ENCODE results near the gene SLC12A6.
"Not testable (repeated sequence)": the region's sequence is repeated elsewhere in the genome, so short reads cannot be mapped to it uniquely, and the experiment has no call there.

DNA sequence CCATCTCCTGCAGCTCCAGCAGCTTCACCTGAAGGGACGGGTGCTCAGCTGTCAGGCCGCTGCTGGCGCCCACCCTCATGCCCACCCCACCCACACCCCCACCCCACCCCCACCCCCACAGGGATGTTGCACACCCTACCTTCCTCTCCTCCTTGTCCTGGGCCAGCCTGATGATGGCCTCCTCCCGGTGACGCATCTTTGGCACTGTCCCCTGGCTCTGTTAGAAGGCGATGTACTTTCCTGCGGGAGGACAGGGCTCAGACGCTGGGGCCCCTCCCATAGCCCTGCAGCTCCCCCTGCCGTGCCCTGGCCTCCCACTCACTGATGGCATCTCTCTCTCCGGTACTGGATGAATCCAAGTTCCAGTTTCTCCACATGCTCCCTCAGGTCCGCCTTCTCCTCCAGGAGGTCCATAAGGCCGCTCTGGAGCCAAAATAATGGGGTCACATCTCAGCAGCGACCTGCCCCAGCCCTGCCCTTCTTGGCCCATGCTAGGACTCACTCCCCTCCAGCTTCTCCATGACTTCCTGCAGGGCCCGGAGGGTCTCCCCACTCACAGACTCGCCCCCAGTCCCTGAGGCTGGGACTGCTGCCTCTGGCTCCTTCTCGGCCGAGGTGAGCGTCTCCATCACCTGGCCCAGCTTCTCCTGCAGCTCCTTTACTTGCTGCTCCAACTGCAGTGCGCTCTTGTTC is 44.4 kb upstream of the SLC12A6 start:
- TF ChIP-seq, protein P1, sequence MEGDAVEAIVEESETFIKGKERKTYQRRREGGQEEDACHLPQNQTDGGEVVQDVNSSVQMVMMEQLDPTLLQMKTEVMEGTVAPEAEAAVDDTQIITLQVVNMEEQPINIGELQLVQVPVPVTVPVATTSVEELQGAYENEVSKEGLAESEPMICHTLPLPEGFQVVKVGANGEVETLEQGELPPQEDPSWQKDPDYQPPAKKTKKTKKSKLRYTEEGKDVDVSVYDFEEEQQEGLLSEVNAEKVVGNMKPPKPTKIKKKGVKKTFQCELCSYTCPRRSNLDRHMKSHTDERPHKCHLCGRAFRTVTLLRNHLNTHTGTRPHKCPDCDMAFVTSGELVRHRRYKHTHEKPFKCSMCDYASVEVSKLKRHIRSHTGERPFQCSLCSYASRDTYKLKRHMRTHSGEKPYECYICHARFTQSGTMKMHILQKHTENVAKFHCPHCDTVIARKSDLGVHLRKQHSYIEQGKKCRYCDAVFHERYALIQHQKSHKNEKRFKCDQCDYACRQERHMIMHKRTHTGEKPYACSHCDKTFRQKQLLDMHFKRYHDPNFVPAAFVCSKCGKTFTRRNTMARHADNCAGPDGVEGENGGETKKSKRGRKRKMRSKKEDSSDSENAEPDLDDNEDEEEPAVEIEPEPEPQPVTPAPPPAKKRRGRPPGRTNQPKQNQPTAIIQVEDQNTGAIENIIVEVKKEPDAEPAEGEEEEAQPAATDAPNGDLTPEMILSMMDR (IDR thresholded peaks at IDR 0.05), result not testable (repeated sequence)
- TF ChIP-seq POLR2A (IDR thresholded peaks at IDR 0.05); EP300 (IDR thresholded peaks at IDR 0.05; ENCODE audit: low read depth); POLR2AphosphoS5 (IDR thresholded peaks at IDR 0.05): not testable (repeated sequence)

Measured in transverse colon (tissue), 4 donors.